Activated CD8-positive, alpha-beta T cell treated with anti-CD3 and anti-CD28 coated beads for 36 hours (primary cell): ENCODE data around the gene TTC16. TPM values are rescaled to one million over a fixed set of nuclear protein-coding genes. Genes with fewer than 3 reads are reported as not detected.

Experiments used
- ATAC-seq: fragments of 200-7000 bp; cut with Tn5 transposase; one replicate; pipeline ENCODE4 v1.10.0; 2021; ENCODE audit warnings: mild to moderate bottlenecking, moderate library complexity
- CTCF ChIA-PET: fragments of 350-600 bp; sonication (Branson Sonifier 250); formaldehyde crosslinking; loops from one replicate; lab custom pipeline; 2021; ENCODE audit warnings: antibody characterized with exemption; lab: Charles Lee
- POLR2A ChIA-PET: fragments of 350-600 bp; sonication (Branson Sonifier 250); formaldehyde crosslinking; loops from one replicate; lab custom pipeline; 2021; ENCODE audit warnings: antibody characterized with exemption; lab: Charles Lee
- DNase-seq: peaks from one replicate; pipeline ENCODE4 v3.0.0-alpha.2; 2020
- H3K27ac Mint-ChIP-seq: one replicate; pipeline ENCODE4 v1.8.0; 2021; ENCODE audit warnings: mild to moderate bottlenecking, mixed read lengths
- H3K27me3 Mint-ChIP-seq: one replicate; pipeline ENCODE4 v1.8.0; 2021; ENCODE audit warnings: mixed read lengths
- H3K36me3 Mint-ChIP-seq: one replicate; pipeline ENCODE4 v1.8.0; 2021; ENCODE audit warnings: low read depth, mixed read lengths
- H3K4me1 Mint-ChIP-seq: one replicate; pipeline ENCODE4 v1.8.0; 2021; ENCODE audit warnings: low read depth, mixed read lengths
- H3K4me3 Mint-ChIP-seq: one replicate; pipeline ENCODE4 v1.8.0; 2021; ENCODE audit warnings: mild to moderate bottlenecking, moderate library complexity, mixed read lengths
- H3K9me3 Mint-ChIP-seq: one replicate; pipeline ENCODE4 v1.8.0; 2021; ENCODE audit warnings: mixed read lengths
- intact Hi-C: fragments of 100-400 bp; cut with micrococcal nuclease; formaldehyde crosslinking; loops from one replicate; pipeline ENCODE4 v1.10.0; 2022
- total RNA-seq, 2 experiments: library from RNA; stranded (reverse); gene quantifications; one replicate each; pipeline ENCODE4 v1.2.3, GENCODE V29; 2021
- TF ChIP-seq, protein P1 (sequence below): fragments of 200-600 bp; IDR thresholded peaks from one replicate; pipeline ENCODE4 v1.8.0; 2022; ENCODE audit warnings: antibody characterized with exemption, mild to moderate bottlenecking

TTC16 gene
- total RNA-seq, 2 experiments from 2014 or later, result 2.1 to 2.3 TPM

DNA sequence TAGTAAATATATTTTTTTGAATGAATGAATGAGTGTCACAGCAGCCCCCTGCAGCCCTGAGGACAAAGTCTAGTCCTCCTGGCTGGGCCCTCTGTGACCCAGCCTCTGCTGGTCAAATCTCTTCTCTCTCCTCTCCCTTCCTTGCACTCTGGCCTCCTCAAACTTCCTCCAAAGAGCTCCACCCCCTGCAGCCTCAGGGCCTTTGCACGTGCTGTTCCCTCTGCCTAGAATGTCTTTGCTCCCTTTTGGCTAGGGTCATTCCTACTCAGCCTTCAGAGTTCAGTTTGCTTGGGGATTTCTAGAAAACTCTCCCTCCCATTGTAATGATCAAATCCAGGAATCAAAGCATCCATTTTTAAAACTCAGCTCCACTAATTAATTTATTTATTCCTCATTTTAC lies 49.5 kb downstream of the TTC16 start:
- H3K27ac Mint-ChIP-seq, result no peak overlapping the region
- ATAC-seq (no peak), DNase-seq (no peak)
- TF ChIP-seq, protein P1, sequence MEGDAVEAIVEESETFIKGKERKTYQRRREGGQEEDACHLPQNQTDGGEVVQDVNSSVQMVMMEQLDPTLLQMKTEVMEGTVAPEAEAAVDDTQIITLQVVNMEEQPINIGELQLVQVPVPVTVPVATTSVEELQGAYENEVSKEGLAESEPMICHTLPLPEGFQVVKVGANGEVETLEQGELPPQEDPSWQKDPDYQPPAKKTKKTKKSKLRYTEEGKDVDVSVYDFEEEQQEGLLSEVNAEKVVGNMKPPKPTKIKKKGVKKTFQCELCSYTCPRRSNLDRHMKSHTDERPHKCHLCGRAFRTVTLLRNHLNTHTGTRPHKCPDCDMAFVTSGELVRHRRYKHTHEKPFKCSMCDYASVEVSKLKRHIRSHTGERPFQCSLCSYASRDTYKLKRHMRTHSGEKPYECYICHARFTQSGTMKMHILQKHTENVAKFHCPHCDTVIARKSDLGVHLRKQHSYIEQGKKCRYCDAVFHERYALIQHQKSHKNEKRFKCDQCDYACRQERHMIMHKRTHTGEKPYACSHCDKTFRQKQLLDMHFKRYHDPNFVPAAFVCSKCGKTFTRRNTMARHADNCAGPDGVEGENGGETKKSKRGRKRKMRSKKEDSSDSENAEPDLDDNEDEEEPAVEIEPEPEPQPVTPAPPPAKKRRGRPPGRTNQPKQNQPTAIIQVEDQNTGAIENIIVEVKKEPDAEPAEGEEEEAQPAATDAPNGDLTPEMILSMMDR, result no peak
- ChIA-PET CTCF (interaction anchor here (0.8 to 16.0 kb wide), 6 partner anchors 10 to 105 kb away, joined by 3 to 144 read pairs (median 6); partner anchors contain the start of genes CDK9, SH2D3C and TOR2A), POLR2A (interaction anchor here (0.7 to 7.5 kb wide), 3 partner anchors 12 to 39 kb away, joined by 3 to 56 read pairs (median 3); partner anchors contain the start of gene CDK9)
- H3K27me3 Mint-ChIP-seq, result no peaks in the 10 kb centered on the region
- H3K4me1 Mint-ChIP-seq, result peaks cover 61% of the 10 kb centered on the region
- intact Hi-C loops, result no loop called here
- no peak overlapping the region for H3K4me3 Mint-ChIP-seq
- H3K36me3 Mint-ChIP-seq, result peaks cover 45% of the 10 kb centered on the region
- H3K9me3 Mint-ChIP-seq, result no peaks in the 10 kb centered on the region

DNA sequence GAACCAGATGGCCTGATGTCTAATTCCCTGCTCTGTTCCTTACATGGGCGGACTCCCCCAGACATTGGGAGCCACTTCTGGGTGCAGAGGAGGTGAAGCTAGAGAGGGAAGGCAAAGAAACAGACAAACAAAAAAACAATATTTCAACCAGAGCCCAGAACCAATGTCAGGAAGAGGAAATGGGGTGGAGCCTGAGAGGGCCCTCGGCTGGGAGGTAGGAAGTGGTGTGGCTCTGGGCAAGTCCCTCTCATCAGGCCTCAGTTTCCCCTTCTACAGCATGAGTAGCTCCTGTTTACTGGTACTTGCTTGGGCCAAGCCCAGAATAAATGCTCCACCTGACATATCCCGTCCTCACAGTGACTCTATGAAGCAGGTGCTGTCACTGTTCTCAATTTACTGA lies 51.5 kb downstream of the TTC16 start:
- ChIA-PET CTCF (interaction anchor here (1.2 to 16.0 kb wide), 5 partner anchors 16 to 176 kb away, joined by 4 to 144 read pairs (median 40); partner anchors contain the start of genes CDK9, SH2D3C and TOR2A), POLR2A (interaction anchor here (1.5 to 7.5 kb wide), 5 partner anchors 9 to 316 kb away, joined by 3 to 56 read pairs (median 8); partner anchors contain the start of genes CDK9, LRSAM1, RPL12 and SH2D3C)
- Mint-ChIP-seq H3K36me3 (peaks cover 48% of the 10 kb centered on the region), H3K9me3 (no peaks in the 10 kb centered on the region), H3K27ac (peak overlapping the region; percentile 94), H3K4me3 (peak overlapping the region; percentile 47), H3K4me1 (peaks cover 74% of the 10 kb centered on the region), H3K27me3 (no peaks in the 10 kb centered on the region)
- DNase-seq (peak; percentile 19), ATAC-seq (no peak)
- intact Hi-C loops, result no loop called here
- TF ChIP-seq, protein P1, result no peak

DNA sequence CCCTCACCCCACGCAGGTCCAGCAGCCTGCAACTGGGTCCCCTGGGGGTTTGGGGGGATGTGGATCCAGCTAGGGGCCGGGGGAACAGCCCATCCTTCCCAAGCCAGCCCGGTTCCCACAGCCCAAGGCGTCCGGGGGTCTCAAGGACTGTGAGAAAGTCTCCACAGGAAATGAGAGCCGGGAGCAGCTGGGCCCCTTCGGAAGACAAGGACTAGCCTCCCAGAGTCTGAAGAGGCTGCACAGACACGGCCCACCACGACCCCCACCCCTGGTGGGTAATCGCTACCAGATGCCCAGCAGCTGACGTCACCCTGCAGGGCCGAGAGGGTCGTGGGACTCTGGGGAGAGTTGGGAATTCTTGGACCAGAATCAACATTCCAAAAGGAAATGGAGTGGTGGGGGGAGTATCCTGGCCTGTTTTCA lies 52.0 kb downstream of the TTC16 start:
- intact Hi-C loops, result no loop called here
- H3K27me3 Mint-ChIP-seq, result no peaks in the 10 kb centered on the region
- CTCF ChIA-PET, result interaction anchor here (5.4 to 16.0 kb wide), 3 partner anchors 15 to 102 kb away, joined by 40 to 144 read pairs (median 45); partner anchors contain the start of genes CDK9, SH2D3C and TOR2A
- H3K9me3 Mint-ChIP-seq, result no peaks in the 10 kb centered on the region
- H3K4me1 Mint-ChIP-seq, result peaks cover 70% of the 10 kb centered on the region
- POLR2A ChIA-PET, result interaction anchor here (1.5 to 7.5 kb wide), 5 partner anchors 8 to 317 kb away, joined by 3 to 56 read pairs (median 8); partner anchors contain the start of genes CDK9, LRSAM1, RPL12 and SH2D3C
- no peak for DNase-seq
- TF ChIP-seq, protein P1, result no peak
- H3K4me3 Mint-ChIP-seq, result peak overlapping the region; percentile 17
- H3K27ac Mint-ChIP-seq, result peak overlapping the region; percentile 94
- H3K36me3 Mint-ChIP-seq, result peaks cover 49% of the 10 kb centered on the region
- ATAC-seq, result no peak

DNA sequence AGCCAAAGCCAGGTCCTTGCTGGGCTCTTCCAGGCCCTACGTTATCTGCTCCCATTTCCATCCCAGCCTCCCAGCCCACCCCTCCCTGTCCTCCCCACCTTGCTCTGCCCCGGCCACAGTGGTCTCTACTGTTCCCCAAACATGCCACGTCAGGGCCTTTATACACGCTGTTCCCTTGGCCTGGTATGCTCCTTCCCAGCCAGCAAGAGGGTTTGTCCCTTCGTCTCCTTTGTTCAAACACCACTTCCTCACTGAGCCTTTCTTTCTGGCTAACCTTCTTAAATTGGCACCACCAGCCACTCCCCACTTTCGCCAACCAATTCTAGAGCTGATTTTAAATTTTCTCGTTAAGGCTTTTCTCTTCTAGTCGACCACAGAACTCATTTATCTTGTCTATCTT lies 52.8 kb downstream of the TTC16 start:
- DNase-seq, result no peak
- H3K36me3 Mint-ChIP-seq, result peaks cover 51% of the 10 kb centered on the region
- no peaks in the 10 kb centered on the region for H3K27me3 Mint-ChIP-seq
- peak overlapping the region; percentile 15 for H3K4me3 Mint-ChIP-seq
- POLR2A ChIA-PET, result interaction anchor here (0.6 to 7.5 kb wide), 8 partner anchors 7 to 318 kb away, joined by 3 to 56 read pairs (median 7); partner anchors contain the start of genes CDK9, LRSAM1, RPL12 and SH2D3C
- CTCF ChIA-PET, result interaction anchor here (1.9 to 16.0 kb wide), 4 partner anchors 14 to 101 kb away, joined by 6 to 144 read pairs (median 23); partner anchors contain the start of genes CDK9, SH2D3C and TOR2A
- H3K9me3 Mint-ChIP-seq, result no peaks in the 10 kb centered on the region
- intact Hi-C loops, result no loop called here
- H3K4me1 Mint-ChIP-seq, result peaks cover 66% of the 10 kb centered on the region
- peak overlapping the region; percentile 71 for H3K27ac Mint-ChIP-seq
- TF ChIP-seq, protein P1, result no peak
- no peak for ATAC-seq

DNA sequence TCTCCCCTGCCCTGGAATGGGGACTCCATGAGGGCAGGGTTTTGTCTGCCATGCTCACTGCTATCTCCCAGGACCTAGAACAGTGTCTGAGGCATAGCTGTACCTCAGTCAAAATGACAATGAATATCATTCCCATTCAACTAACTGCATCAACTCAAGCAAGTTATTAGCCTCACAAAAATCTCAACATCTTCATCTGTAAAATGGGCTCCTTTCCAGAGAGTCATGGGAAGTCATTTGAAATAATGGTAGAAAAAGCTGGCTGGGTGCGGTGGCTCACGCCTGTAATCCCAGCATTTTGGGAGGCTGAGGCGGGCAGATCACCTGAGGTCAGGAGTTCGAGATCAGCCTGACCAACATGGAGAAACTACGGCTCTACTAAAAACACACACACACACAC lies 53.2 kb downstream of the TTC16 start:
- H3K27me3 Mint-ChIP-seq, result no peaks in the 10 kb centered on the region
- ChIA-PET POLR2A (interaction anchor here (1.1 to 7.5 kb wide), 4 partner anchors 10 to 103 kb away, joined by 3 to 56 read pairs (median 22); partner anchors contain the start of genes CDK9, SH2D3C and TOR2A), CTCF (interaction anchor here (1.9 to 16.0 kb wide), 4 partner anchors 14 to 100 kb away, joined by 6 to 144 read pairs (median 23); partner anchors contain the start of genes CDK9, SH2D3C and TOR2A)
- H3K4me1 Mint-ChIP-seq, result peaks cover 65% of the 10 kb centered on the region
- peaks cover 51% of the 10 kb centered on the region for H3K36me3 Mint-ChIP-seq
- peak overlapping the region; percentile 71 for H3K27ac Mint-ChIP-seq
- H3K4me3 Mint-ChIP-seq, result peak overlapping the region; percentile 15
- no peaks in the 10 kb centered on the region for H3K9me3 Mint-ChIP-seq
- intact Hi-C loops, result no loop called here
- DNase-seq (no peak), ATAC-seq (no peak)
- TF ChIP-seq, protein P1, result no peak
